HepG2 (cell line): ENCODE data around the gene PTPRE. TPM values are rescaled to one million over a fixed set of nuclear protein-coding genes. Genes with fewer than 3 reads are reported as not detected.

Source experiments
- ATAC-seq: fragments of 200-7000 bp; cut with Tn5 transposase; 3 replicates; pipeline ENCODE4 v1.9.1; 2020; ENCODE audit warnings: mild to moderate bottlenecking, moderate library complexity
- BruUV-seq: library from RNA; stranded (reverse); fragments of 400-500 nt; replicated peaks from 2 replicates; lab custom pipeline; 2021; lab: Mats Ljungman, UMichigan
- CTCF ChIA-PET: fragments of 300-600 bp; formaldehyde crosslinking; extraction: SDS; loops from one replicate; lab custom pipeline; 2021; ENCODE audit warnings: low total read pairs, inconsistent platforms, low intra/inter-chr PET ratio; lab: Yijun Ruan, JAX
- POLR2A ChIA-PET: fragments of 350-600 bp; sonication (Branson Sonifier 250); formaldehyde crosslinking; loops from one replicate; lab custom pipeline; 2020; ENCODE audit warnings: antibody characterized with exemption, inconsistent platforms; lab: Yijun Ruan, JAX
- DNase-seq: peaks from one replicate; pipeline ENCODE4 v3.0.0-alpha.2; 2015; ENCODE audit warnings: low spot score
- FAIRE-seq: peaks from 3 replicates; lab custom pipeline; 2011; peaks lifted over from hg19 to GRCh38; lab: Jason Lieb, UNC
- H2AFZ ChIP-seq: one replicate; pipeline ENCODE4 v1.6.1; 2011; ENCODE audit warnings: low read length, inconsistent platforms
- H3K27ac ChIP-seq: fragments of 300-600 bp; 3 replicates; pipeline ENCODE4 v1.8.0; 2011; ENCODE audit warnings: mixed run types, mild to moderate bottlenecking, mixed read lengths, low read length, inconsistent platforms; ENCODE audit not compliant: insufficient read depth; ENCODE audit errors: extremely low read length
- H3K27me3 ChIP-seq, 2 experiments: fragments of 200-600 bp in 1 of 2; 2 replicates in 1 of 2; 3 replicates in 1 of 2; pipeline versions ENCODE4 v1.6.0 to v1.8.0; 2011; ENCODE audit warnings: low read length in 2 of 2, mild to moderate bottlenecking in 2 of 2, moderate library complexity in 2 of 2, inconsistent platforms in 1 of 2; ENCODE audit not compliant: insufficient read depth in 2 of 2, control insufficient read depth in 1 of 2
- H3K36me3 ChIP-seq, 2 experiments: fragments of 200-600 bp in 1 of 2; replicated peaks in 1 of 2; 2 replicates in 1 of 2; 3 replicates in 1 of 2; pipeline versions ENCODE4 v1.5.1 to v1.8.0; 2011; ENCODE audit warnings: low read length in 2 of 2, inconsistent platforms in 1 of 2; ENCODE audit not compliant: insufficient read depth in 2 of 2, control insufficient read depth in 1 of 2
- H3K4me1 ChIP-seq: 2 replicates; pipeline ENCODE4 v1.5.1; 2012; ENCODE audit warnings: low read length, inconsistent platforms; ENCODE audit not compliant: insufficient read depth
- H3K4me2 ChIP-seq: 2 replicates; pipeline ENCODE4 v1.6.0; 2011; ENCODE audit warnings: low read depth, low read length, inconsistent platforms
- H3K4me3 ChIP-seq, 3 experiments: fragments of 200-600 bp in 1 of 3; sonication (generic), shearing (Covaris generic) in 1 of 3; replicated peaks in 1 of 3; 2 replicates each; pipeline ENCODE4 v1.5.1; 2011 to 2016; ENCODE audit warnings: low read length in 3 of 3, inconsistent platforms in 2 of 3, low read depth in 2 of 3, mild to moderate bottlenecking in 2 of 3, control low read depth in 1 of 3, mixed read lengths in 1 of 3; ENCODE audit not compliant: insufficient read depth in 1 of 3
- H3K79me2 ChIP-seq: one replicate; pipeline ENCODE4 v1.6.1; 2011; ENCODE audit warnings: low read length, inconsistent platforms; ENCODE audit not compliant: insufficient read depth
- H3K9ac ChIP-seq: 2 replicates; pipeline ENCODE4 v1.6.0; 2011; ENCODE audit warnings: mild to moderate bottlenecking, low read depth, low read length, inconsistent platforms; ENCODE audit not compliant: insufficient read depth
- H3K9me3 ChIP-seq: 2 replicates; pipeline ENCODE4 v1.5.1; 2012; ENCODE audit warnings: mild to moderate bottlenecking, low read length
- H4K20me1 ChIP-seq: 2 replicates; pipeline ENCODE4 v1.6.0; 2011; ENCODE audit warnings: inconsistent platforms, mild to moderate bottlenecking, low read length, moderate library complexity; ENCODE audit not compliant: insufficient read depth
- CHD4 ChIP-seq: fragments of 200-600 bp; sonication (generic); IDR thresholded peaks from 2 replicates; pipeline ENCODE4 v1.7.0; 2017; ENCODE audit warnings: mild to moderate bottlenecking, low read length, borderline replicate concordance
- KLF11 ChIP-seq: IDR thresholded peaks from 2 replicates; pipeline ENCODE4 v1.6.1; 2016; ENCODE audit warnings: missing compliant biosample characterization
- RBM39 ChIP-seq: fragments of 200-400 bp; formaldehyde crosslinking; IDR thresholded peaks from one replicate; pipeline ENCODE4 v1.6.1; 2018; ENCODE audit warnings: antibody characterized with exemption, mild to moderate bottlenecking, low read depth, low read length; ENCODE audit not compliant: poor library complexity, severe bottlenecking
- SALL1 ChIP-seq: sonication (generic); formaldehyde crosslinking; IDR thresholded peaks from 2 replicates; pipeline ENCODE4 v1.8.0; 2022; ENCODE audit warnings: mild to moderate bottlenecking, missing genetic modification reagents
- TRIM22 ChIP-seq: fragments of 450-650 bp; IDR thresholded peaks from 2 replicates; pipeline ENCODE4 v1.6.1; 2017
- YY1 ChIP-seq: IDR thresholded peaks from 2 replicates; pipeline ENCODE4 v1.6.1; 2011; ENCODE audit warnings: low read length, low read depth, moderate library complexity, mild to moderate bottlenecking; ENCODE audit not compliant: insufficient read depth, insufficient replicate concordance
- ZBTB46 ChIP-seq: sonication (generic); formaldehyde crosslinking; IDR thresholded peaks from 2 replicates; pipeline ENCODE4 v1.4.0; 2020; ENCODE audit warnings: mild to moderate bottlenecking, missing genetic modification reagents, borderline replicate concordance
- ZMAT5 ChIP-seq: sonication (generic); formaldehyde crosslinking; IDR thresholded peaks from 2 replicates; pipeline ENCODE4 v1.5.0; 2020; ENCODE audit warnings: mild to moderate bottlenecking, low read depth, missing genetic modification reagents, borderline replicate concordance
- ZNF256 ChIP-seq: sonication (generic); formaldehyde crosslinking; conservative IDR thresholded peaks from 2 replicates; pipeline ENCODE4 v1.4.0; 2020; ENCODE audit warnings: missing genetic modification reagents
- ZNF44 ChIP-seq: sonication (generic); formaldehyde crosslinking; IDR thresholded peaks from 2 replicates; pipeline ENCODE4 v1.5.1; 2020; ENCODE audit warnings: mild to moderate bottlenecking, missing genetic modification reagents
- ZNF546 ChIP-seq: sonication (generic); formaldehyde crosslinking; conservative IDR thresholded peaks from 2 replicates; pipeline ENCODE4 v1.8.1; 2023; ENCODE audit warnings: mild to moderate bottlenecking, missing genetic modification reagents
- ZNF687 ChIP-seq: sonication (generic); formaldehyde crosslinking; IDR thresholded peaks from 2 replicates; pipeline ENCODE4 v1.5.1; 2020; ENCODE audit warnings: mild to moderate bottlenecking, missing genetic modification reagents, moderate library complexity
- ZNF83 ChIP-seq: sonication (generic); formaldehyde crosslinking; IDR thresholded peaks from 2 replicates; pipeline ENCODE4 v1.4.0; 2020; ENCODE audit warnings: missing genetic modification reagents, mild to moderate bottlenecking, borderline replicate concordance
- WGBS: methylation state at CpG from one replicate; pipeline ENCODE4 v1.1.6; 2017; ENCODE audit warnings: low lambda C conversion rate; 5-methylcytosine and 5-hydroxymethylcytosine counted together
- in situ Hi-C: cut with HindIII; loops from 2 replicates; pipeline ENCODE4 v1.10.0; 2017; ENCODE audit warnings: low pct_unique_long_range_greater_than_20kb; ENCODE audit not compliant: extremely low pct_ligation_motif_present
- intact Hi-C: fragments of 100-400 bp; cut with micrococcal nuclease; formaldehyde crosslinking; loops from one replicate; pipeline ENCODE4 v1.10.0; 2022; ENCODE audit not compliant: unreplicated experiment
- polyA plus RNA-seq, 8 experiments: library from polyadenylated mRNA; depleted of rRNA in 3 of 8; stranded (reverse) in 7 of 8; unstranded in 1 of 8; fragments of >200 nt; fragmentation: Illumina TruSeq in 4 of 8; extraction: Trizol in 4 of 8; gene quantifications; 2 replicates each; pipeline versions ENCODE4 v1.2.1 to v1.2.3, GENCODE V29; 2011 to 2016; ENCODE audit warnings: low read depth in 4 of 8, missing spikeins in 1 of 8, mixed read lengths in 1 of 8; ENCODE audit not compliant: insufficient read depth in 1 of 8
- total RNA-seq, 5 experiments: library from RNA; depleted of rRNA; stranded (reverse); fragments of >200 nt; fragmentation: Illumina TruSeq; extraction: Trizol; gene quantifications; 2 replicates each; pipeline ENCODE4 v1.2.3, GENCODE V29; 2016; ENCODE audit warnings: low read depth in 1 of 5

The PTPRE gene
- total and polyA plus RNA-seq, 2 of the 13 experiments (the other 11 are each of a cell fraction or from before 2014, with no cell fraction given), result 0.01 to 0.02 TPM

GRCh38 chr10:127986531-127987466 is 79.9 kb downstream of the PTPRE start:
- BruUV-seq, result no TSS peak
- WGBS, result 11% methylated on average over 14 of the region's 14 CpGs
- Histone ChIP-seq H3K27ac (no peak overlapping the region), H3K79me2 (no peaks in the 10 kb centered on the region), H3K9ac (no peak overlapping the region), H3K4me2 (no peak overlapping the region), H3K4me1 (no peaks in the 10 kb centered on the region), H3K9me3 (no peaks in the 10 kb centered on the region), H3K27me3 (peaks cover 0 to 13% of the 10 kb centered on the region in 2 experiments; a peak in 2 of 5 replicates), H4K20me1 (no peaks in the 10 kb centered on the region), H3K36me3 (no peaks in the 10 kb centered on the region), H3K4me3 (no peak overlapping the region), H2AFZ (no peak overlapping the region)
- intact Hi-C loops (no loop called here), in situ Hi-C loops (no loop called here)
- no peak for ATAC-seq
- no peak for DNase-seq
- ChIA-PET CTCF (no interaction called here), POLR2A (no interaction called here)
- no peak for FAIRE-seq
- no peak for TF ChIP-seq ZNF687 (CRISPR knock-in tag)
- no peak for TF ChIP-seq ZNF256 (CRISPR knock-in tag)
- no peak for TF ChIP-seq ZNF83 (CRISPR knock-in tag)
- TF ChIP-seq YY1, result no peak
- TF ChIP-seq TRIM22, result no peak
- no peak for TF ChIP-seq CHD4
- no peak for TF ChIP-seq ZNF44 (CRISPR knock-in tag)
- TF ChIP-seq ZMAT5 (CRISPR knock-in tag), result no peak
- TF ChIP-seq SALL1 (CRISPR knock-in tag), result no peak
- TF ChIP-seq ZNF546 (CRISPR knock-in tag), result no peak
- no peak for TF ChIP-seq ZBTB46
- no peak for TF ChIP-seq RBM39
- TF ChIP-seq KLF11 (CRISPR knock-in tag), result no peak
